Measurements from ENCODE around the gene SYAP1.

DNA sequence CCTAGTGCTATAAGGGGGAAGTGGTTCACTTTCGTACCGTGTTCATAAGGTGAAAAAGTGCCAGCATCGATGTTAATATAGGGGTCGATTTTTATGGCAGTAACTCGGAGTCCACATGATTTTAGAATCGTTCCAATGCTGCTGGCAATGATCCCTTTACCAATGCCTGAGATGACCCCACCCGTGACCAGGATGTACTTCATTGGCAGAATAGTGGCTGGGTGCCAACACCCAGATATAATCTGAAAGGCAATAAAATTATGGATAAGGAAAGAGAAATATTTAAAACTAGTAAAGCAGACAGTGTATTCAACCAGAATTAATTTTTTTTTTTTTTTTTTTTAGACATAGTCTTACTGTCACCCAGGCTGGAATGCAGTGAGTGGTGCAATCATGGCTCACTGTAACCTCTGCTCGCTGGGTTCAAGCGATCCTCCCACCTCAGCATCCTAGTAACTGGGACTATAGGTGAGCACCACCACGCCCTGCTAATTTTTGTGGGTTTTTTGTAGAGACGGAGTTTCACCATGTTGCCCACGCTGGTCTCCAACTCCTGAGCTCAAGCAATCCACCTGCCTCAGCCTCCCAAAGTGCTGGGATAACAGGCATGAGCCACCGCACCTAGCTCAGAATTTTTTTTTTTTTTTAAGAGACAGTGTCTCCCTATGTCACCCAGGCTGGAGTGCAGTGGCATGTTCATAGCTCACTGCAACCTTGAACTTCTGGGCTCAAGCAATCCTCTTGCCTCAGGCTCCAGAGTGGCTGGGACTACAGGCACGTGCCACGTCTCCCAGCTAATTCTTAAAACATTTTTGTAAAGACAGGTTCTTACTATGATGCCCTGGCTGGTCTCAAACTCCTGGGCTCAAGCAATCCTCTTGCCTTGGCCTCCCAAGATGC, 16.5 kb upstream of the SYAP1 start:
- no peak for TF ChIP-seq TAF1 (IDR thresholded peaks at IDR 0.05; ENCODE audit: low read depth, low read length)
- TF ChIP-seq POLR2A (IDR thresholded peaks at IDR 0.05; ENCODE audit: low read depth, low read length), result no peak
- TF ChIP-seq POLR2AphosphoS5 (IDR thresholded peaks at IDR 0.05; ENCODE audit: low read depth, low read length), result no peak
